T-helper 22 cell (primary cell): ENCODE measurements around the gene SON.

Experiments used
- DNase-seq: peaks from one replicate; pipeline ENCODE4 v3.0.0-alpha.2; 2020; ENCODE audit warnings: low read depth

SON gene

DNA sequence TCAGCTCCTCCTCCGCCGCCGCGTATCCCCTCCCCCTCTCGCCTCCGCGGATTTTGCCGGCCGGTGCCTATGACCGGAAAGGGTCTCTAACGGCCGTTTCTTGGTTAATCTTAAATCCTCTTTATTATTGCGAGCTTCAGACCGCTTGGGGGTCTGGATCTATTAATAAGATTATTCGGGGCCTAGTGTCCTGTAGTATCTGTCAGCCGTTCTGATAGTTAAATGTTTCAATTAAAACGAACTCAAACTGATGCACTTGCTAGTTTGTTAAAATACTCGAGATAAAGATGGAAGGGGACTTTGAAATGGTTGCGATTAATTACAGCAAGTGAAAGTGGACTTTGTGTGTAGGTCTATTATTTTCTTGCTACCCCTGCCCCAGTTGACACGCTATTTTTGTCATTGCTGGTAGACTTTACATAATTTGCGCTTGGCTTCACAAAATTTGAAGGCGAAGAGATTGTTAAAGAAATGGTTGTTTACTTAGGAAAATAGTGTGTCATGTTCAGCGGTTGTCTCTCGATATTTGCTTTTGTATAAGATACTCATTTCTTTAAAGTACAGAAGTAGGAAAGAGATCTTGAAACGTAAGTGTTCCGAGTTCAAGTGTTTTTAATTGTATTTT, 779 bp downstream of the SON start:
- DNase-seq = peak; percentile 29

DNA sequence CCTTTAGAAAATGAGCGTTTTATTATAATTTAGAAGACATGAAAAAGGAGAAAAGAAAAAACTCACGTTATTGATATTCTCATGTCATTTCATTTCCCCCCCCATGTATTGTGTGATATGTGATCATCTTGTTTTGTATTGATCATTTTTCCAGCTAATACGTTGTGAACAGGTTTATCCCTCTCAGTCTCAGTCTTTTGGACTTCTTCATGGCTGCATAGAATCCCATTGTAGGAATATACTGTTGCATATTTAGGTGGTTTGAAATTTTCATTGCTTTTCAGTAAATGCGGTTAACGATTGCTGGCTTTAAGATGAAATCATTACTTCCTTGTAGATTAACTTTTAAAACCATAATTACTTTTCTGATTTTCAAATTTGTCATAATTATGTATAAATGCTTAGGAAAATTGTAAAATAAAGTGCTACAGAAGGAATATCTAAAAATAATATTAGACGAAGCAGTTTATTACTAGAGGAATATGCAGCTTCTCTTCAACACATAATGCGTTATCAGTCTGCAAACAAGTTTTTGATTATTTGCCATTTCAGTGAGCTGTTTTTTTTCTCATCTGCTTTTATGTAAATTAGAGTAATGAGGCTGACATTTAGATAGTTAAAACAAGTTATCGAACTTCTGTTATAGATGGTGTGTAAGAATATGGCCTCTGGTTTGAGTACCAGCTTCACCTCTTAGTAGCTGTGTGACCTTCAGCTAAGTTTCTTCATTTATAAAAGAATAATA, 1.8 kb downstream of the SON start:
- DNase-seq = no peak

GRCh38 chr21:33546086-33546485, 3.2 kb downstream of the SON start:
- DNase-seq = no peak

GRCh38 chr21:33549848-33550771, 7.3 kb downstream of the SON start:
- DNase-seq = no peak

DNA sequence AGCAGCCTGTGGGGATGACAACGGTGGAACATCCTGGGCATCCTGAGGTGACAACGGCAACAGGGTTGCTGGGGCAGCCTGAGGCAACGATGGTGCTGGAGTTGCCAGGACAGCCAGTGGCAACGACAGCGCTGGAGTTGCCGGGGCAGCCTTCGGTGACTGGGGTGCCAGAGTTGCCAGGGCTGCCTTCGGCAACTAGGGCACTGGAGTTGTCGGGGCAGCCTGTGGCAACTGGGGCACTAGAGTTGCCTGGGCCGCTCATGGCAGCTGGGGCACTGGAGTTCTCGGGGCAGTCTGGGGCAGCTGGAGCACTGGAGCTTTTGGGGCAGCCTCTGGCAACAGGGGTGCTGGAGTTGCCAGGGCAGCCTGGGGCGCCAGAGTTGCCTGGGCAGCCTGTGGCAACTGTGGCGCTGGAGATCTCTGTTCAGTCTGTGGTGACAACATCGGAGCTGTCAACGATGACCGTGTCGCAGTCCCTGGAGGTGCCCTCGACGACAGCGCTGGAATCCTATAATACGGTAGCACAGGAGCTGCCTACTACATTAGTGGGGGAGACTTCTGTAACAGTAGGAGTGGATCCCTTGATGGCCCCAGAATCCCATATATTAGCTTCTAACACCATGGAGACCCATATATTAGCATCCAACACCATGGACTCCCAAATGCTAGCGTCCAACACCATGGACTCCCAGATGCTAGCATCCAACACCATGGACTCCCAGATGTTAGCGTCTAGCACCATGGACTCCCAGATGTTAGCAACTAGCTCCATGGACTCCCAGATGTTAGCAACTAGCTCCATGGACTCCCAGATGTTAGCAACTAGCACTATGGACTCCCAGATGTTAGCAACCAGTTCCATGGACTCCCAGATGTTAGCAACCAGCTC, 8.2 kb downstream of the SON start:
- no peak for DNase-seq

DNA sequence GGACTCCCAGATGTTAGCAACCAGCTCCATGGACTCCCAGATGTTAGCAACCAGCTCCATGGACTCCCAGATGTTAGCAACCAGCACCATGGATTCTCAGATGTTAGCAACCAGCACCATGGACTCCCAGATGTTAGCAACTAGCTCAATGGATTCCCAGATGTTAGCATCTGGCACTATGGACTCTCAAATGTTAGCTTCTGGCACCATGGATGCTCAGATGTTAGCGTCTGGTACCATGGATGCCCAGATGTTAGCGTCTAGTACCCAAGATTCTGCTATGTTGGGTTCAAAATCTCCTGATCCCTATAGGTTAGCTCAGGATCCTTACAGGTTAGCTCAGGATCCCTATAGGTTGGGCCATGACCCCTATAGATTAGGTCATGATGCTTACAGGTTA, 8.8 kb downstream of the SON start:
- no peak for DNase-seq

DNA sequence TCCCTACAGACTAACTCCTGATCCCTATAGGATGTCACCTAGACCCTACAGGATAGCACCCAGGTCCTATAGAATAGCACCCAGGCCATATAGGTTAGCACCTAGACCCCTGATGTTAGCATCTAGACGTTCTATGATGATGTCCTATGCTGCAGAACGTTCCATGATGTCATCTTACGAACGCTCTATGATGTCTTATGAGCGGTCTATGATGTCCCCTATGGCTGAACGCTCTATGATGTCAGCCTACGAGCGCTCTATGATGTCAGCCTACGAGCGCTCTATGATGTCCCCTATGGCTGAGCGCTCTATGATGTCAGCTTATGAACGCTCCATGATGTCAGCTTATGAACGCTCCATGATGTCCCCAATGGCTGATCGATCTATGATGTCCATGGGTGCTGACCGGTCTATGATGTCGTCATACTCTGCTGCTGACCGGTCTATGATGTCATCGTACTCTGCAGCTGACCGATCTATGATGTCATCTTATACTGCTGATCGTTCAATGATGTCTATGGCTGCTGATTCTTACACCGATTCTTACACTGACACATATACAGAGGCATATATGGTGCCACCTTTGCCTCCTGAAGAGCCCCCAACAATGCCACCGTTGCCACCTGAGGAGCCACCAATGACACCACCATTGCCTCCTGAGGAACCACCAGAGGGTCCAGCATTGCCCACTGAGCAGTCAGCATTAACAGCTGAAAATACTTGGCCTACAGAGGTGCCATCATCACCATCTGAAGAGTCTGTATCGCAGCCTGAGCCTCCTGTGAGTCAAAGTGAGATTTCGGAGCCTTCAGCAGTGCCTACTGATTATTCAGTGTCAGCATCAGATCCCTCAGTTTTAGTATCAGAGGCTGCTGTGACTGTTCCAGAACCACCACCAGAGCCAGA, 9.5 kb downstream of the SON start:
- no peak for DNase-seq

- DNase-seq = no peak
Observed at GRCh38 chr21:33552999-33553598, 10.3 kb downstream of the SON start.

GRCh38 chr21:33554236-33554981, 11.6 kb downstream of the SON start:
- DNase-seq = no peak

- DNase-seq = no peak
Observed at GRCh38 chr21:33554982-33555344, 12.1 kb downstream of the SON start.

- DNase-seq = no peak
Observed at GRCh38 chr21:33557447-33557846, 14.6 kb downstream of the SON start.

- no peak for DNase-seq
Observed at GRCh38 chr21:33558777-33559421, 16.1 kb downstream of the SON start.

DNA sequence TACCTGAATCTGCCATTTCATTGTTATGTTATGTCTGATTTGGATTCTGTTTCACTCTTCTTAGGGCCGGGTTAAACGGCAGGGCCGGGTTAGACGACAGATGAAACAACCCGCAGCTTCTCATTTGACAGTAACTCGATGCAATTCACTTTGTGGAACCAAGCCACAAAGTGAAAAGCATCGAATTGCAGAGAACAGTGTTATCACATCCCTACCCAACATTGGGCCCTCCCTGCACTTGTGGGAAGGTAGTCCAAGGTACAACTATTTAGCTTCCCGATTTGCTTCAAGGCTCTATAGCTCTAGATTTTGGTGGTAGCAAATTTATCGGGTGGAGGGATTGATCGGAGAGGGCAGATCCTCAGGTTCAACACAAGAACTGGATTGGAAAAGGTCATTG, 17.0 kb downstream of the SON start:
- no peak for DNase-seq

DNA sequence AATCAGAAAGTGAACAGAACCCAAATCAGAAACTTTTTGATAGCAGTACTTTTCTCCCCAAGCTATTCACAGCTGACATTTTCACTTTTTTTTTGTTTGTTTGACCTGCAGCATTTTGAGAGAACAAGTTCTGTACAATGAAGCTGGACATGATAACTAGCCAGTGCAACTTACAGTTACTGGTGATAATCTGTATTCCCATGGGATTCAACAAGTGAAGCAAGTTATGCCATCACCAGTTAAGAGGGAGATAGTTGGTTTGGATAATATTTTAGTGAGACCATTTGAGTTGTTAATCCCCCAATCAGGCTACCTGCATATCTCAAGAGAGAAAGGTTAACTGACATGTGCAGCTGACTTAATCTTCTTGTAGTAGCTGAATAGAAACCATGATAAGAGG, 18.1 kb downstream of the SON start:
- DNase-seq = no peak

GRCh38 chr21:33561373-33561772, 18.5 kb downstream of the SON start:
- no peak for DNase-seq

DNA sequence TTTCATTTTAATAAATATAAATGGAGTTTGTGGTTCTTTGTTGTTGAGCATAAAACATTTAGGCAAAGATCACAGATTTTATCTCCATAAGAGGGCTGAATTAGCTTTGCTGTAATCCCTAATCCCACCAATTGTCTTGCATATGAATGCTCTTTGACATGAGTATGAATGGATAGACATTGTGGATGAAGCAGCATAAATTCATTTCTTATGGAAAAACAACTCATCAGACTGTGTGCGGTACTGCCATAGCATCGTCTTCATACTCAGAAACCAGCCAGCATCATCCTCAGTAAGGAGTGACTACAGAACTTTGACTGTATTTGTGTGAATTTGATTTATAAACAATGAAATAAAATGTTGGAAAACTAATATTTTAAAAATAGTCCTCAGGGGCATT, 19.6 kb downstream of the SON start:
- DNase-seq = no peak

DNA sequence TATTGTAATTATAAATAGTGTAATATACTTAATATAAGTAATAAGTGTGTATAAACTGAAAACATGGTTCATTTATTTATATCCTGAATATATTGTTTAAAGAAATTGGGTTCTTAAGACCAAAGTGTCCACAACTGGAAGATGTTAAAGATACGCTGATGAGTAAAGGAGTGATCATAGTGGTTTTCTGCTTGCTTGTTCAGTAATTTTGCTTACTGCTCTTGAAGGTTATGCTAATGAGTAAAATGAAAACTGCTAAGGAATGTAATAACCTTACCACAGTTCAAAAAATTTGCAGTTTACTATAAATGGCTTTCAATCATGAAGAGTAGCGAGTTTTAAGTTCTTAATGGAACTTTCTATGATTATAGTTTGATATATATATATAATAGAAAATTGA, 23.7 kb downstream of the SON start:
- no peak for DNase-seq

DNA sequence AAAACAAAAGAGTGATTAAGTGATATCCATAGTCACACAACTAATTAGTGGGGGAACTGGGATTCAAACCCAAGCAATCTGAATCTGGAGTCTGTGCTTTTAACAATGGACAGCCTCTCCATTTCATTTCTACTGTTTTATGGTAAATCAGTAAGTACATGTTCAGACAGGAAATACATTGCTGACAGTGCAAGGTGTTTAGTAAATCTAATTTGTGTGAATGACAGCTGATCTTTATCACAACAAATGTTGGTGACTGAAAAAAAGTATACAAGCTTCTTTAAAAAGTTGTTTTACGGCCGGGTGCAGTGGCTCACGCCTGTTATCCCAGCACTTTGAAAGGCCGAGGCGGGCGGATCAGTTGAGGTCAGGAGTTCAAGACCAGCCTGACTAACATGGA, 25.1 kb downstream of the SON start:
- no peak for DNase-seq

GRCh38 chr21:33568448-33568847, 25.6 kb downstream of the SON start:
- no peak for DNase-seq
